HepG2 (cell line): ENCODE results near the gene IL1RAPL2. TPM values are rescaled to one million over a fixed set of nuclear protein-coding genes. Genes with fewer than 3 reads are reported as not detected.
A peak's percentile ranks its signal among the peaks of the same experiment; 100 is the strongest.

Experiments
- ATAD3A ChIP-seq: sonication (generic); formaldehyde crosslinking; IDR thresholded peaks from 2 replicates; pipeline ENCODE4 v1.4.0; 2020; ENCODE audit warnings: missing genetic modification reagents
- BRD4 ChIP-seq: sonication (generic); formaldehyde crosslinking; IDR thresholded peaks from 2 replicates; pipeline ENCODE4 v1.4.0; 2020; ENCODE audit warnings: missing genetic modification reagents
- CTCF ChIP-seq: sonication (generic); formaldehyde crosslinking; IDR thresholded peaks from 2 replicates; pipeline ENCODE4 v1.5.0; 2020; ENCODE audit warnings: mild to moderate bottlenecking, missing genetic modification reagents, moderate library complexity
- DNMT1 ChIP-seq: sonication (generic); formaldehyde crosslinking; IDR thresholded peaks from 2 replicates; pipeline ENCODE4 v1.5.1; 2020; ENCODE audit warnings: mild to moderate bottlenecking, missing genetic modification reagents
- FOXA1 ChIP-seq, 2 experiments: fragments of 450-650 bp in 1 of 2; sonication (generic) in 1 of 2; formaldehyde crosslinking in 1 of 2; IDR thresholded peaks; 2 replicates each; pipeline versions ENCODE4 v1.4.0 to v1.6.1; 2016 to 2020; ENCODE audit warnings: missing genetic modification reagents in 1 of 2
- HNF4G ChIP-seq, 2 experiments: sonication (generic) in 1 of 2; formaldehyde crosslinking in 1 of 2; IDR thresholded peaks; 2 replicates each; pipeline versions ENCODE4 v1.4.0 to v1.6.1; 2011 to 2020; ENCODE audit warnings: borderline replicate concordance in 2 of 2, low read depth in 2 of 2, mild to moderate bottlenecking in 2 of 2, low read length in 1 of 2, missing genetic modification reagents in 1 of 2, moderate library complexity in 1 of 2
- HNRNPH1 ChIP-seq: fragments of 200-400 bp; formaldehyde crosslinking; optimal IDR thresholded peaks from 2 replicates; pipeline ENCODE3; 2017; ENCODE audit warnings: mild to moderate bottlenecking, low read depth, low read length
- HOXA7 ChIP-seq: sonication (generic); formaldehyde crosslinking; IDR thresholded peaks from 2 replicates; pipeline ENCODE4 v1.8.1; 2022; ENCODE audit warnings: mild to moderate bottlenecking, missing genetic modification reagents, moderate library complexity
- KAT7 ChIP-seq: IDR thresholded peaks from 2 replicates; pipeline ENCODE4 v1.6.1; 2018; ENCODE audit warnings: borderline replicate concordance, missing compliant biosample characterization
- KDM2A ChIP-seq: sonication (generic); formaldehyde crosslinking; IDR thresholded peaks from 2 replicates; pipeline ENCODE4 v1.4.0; 2020; ENCODE audit warnings: low read depth, missing genetic modification reagents, borderline replicate concordance
- MAF1 ChIP-seq: sonication (generic); formaldehyde crosslinking; IDR thresholded peaks from 2 replicates; pipeline ENCODE4 v1.5.0; 2020; ENCODE audit warnings: missing genetic modification reagents, borderline replicate concordance
- MTF1 ChIP-seq: sonication (generic); formaldehyde crosslinking; IDR thresholded peaks from 2 replicates; pipeline ENCODE4 v1.5.0; 2020; ENCODE audit warnings: missing genetic modification reagents
- NCOR1 ChIP-seq: fragments of 200-600 bp; sonication (generic); IDR thresholded peaks from 2 replicates; pipeline ENCODE4 v1.7.0; 2017; ENCODE audit warnings: antibody characterized with exemption, low read length, borderline replicate concordance
- PCBP2 ChIP-seq: fragments of 200-400 bp; formaldehyde crosslinking; optimal IDR thresholded peaks from 2 replicates; pipeline ENCODE3; 2018; ENCODE audit warnings: low read length, low read depth; ENCODE audit not compliant: poor library complexity, severe bottlenecking
- PREB ChIP-seq: sonication (generic); formaldehyde crosslinking; IDR thresholded peaks from 2 replicates; pipeline ENCODE4 v1.4.0; 2020; ENCODE audit warnings: missing genetic modification reagents
- RAD21 ChIP-seq: fragments of 450-650 bp; formaldehyde crosslinking; IDR thresholded peaks from 2 replicates; pipeline ENCODE4 v1.5.0; 2020; ENCODE audit warnings: mild to moderate bottlenecking
- TGIF2 ChIP-seq: IDR thresholded peaks from 2 replicates; pipeline ENCODE4 v1.6.1; 2016; ENCODE audit warnings: control low read depth, missing compliant biosample characterization
- TRIM24 ChIP-seq: sonication (generic); formaldehyde crosslinking; IDR thresholded peaks from 2 replicates; pipeline ENCODE4 v1.8.0; 2022; ENCODE audit warnings: mild to moderate bottlenecking, missing genetic modification reagents
- ZFP1 ChIP-seq: IDR thresholded peaks from 2 replicates; pipeline ENCODE4 v1.6.1; 2016
- ZKSCAN1 ChIP-seq: fragments of 150-350 bp; IDR thresholded peaks from 2 replicates; pipeline ENCODE4 v1.6.1; 2014; ENCODE audit warnings: low read length
- ZNF264 ChIP-seq: sonication (generic); formaldehyde crosslinking; IDR thresholded peaks from 2 replicates; pipeline ENCODE4 v1.4.0; 2020; ENCODE audit warnings: missing genetic modification reagents
- ZNF614 ChIP-seq: IDR thresholded peaks from 2 replicates; pipeline ENCODE4 v1.6.1; 2018; ENCODE audit warnings: missing biosample characterization, missing genetic modification reagents, inconsistent platforms, borderline replicate concordance
- ZNF713 ChIP-seq: sonication (generic); formaldehyde crosslinking; IDR thresholded peaks from 2 replicates; pipeline ENCODE4 v1.4.0; 2020; ENCODE audit warnings: mild to moderate bottlenecking, missing genetic modification reagents
- ZNF724P ChIP-seq: sonication (generic); formaldehyde crosslinking; IDR thresholded peaks from 2 replicates; pipeline ENCODE4 v1.8.0; 2022; ENCODE audit warnings: missing genetic modification reagents, borderline replicate concordance
- polyA plus RNA-seq, 8 experiments: library from polyadenylated mRNA; depleted of rRNA in 3 of 8; stranded (reverse) in 7 of 8; unstranded in 1 of 8; fragments of >200 nt; fragmentation: Illumina TruSeq in 4 of 8; extraction: Trizol in 4 of 8; gene quantifications; 2 replicates each; pipeline versions ENCODE4 v1.2.1 to v1.2.3, GENCODE V29; 2011 to 2016; ENCODE audit warnings: low read depth in 4 of 8, missing spikeins in 1 of 8, mixed read lengths in 1 of 8; ENCODE audit not compliant: insufficient read depth in 1 of 8
- total RNA-seq, 5 experiments: library from RNA; depleted of rRNA; stranded (reverse); fragments of >200 nt; fragmentation: Illumina TruSeq; extraction: Trizol; gene quantifications; 2 replicates each; pipeline ENCODE4 v1.2.3, GENCODE V29; 2016; ENCODE audit warnings: low read depth in 1 of 5
- TF ChIP-seq, protein P1 (sequence below): sonication (generic); formaldehyde crosslinking; IDR thresholded peaks from 2 replicates; pipeline ENCODE4 v1.4.0; 2020; ENCODE audit warnings: missing genetic modification reagents, borderline replicate concordance
- TF ChIP-seq, protein P2 (sequence below): sonication (generic); formaldehyde crosslinking; IDR thresholded peaks from 2 replicates; pipeline ENCODE4 v1.4.0; 2020; ENCODE audit warnings: missing genetic modification reagents, low read depth, mild to moderate bottlenecking, borderline replicate concordance

Gene IL1RAPL2
- total and polyA plus RNA-seq, 2 of the 13 experiments (the other 11 are each of a cell fraction or from before 2014, with no cell fraction given): not detected

- no peak for TF ChIP-seq PREB
- no peak for TF ChIP-seq BRD4 (CRISPR knock-in tag)
- TF ChIP-seq ZNF713: no peak
- no peak for TF ChIP-seq HNF4G (IDR thresholded peaks at IDR 0.05; ENCODE audit: borderline replicate concordance, low read depth, low read length)
- TF ChIP-seq HNF4G (CRISPR knock-in tag; IDR thresholded peaks at IDR 0.05; ENCODE audit: borderline replicate concordance, low read depth): no peak
- TF ChIP-seq ZNF724P (CRISPR knock-in tag): no peak
- TF ChIP-seq ZNF614 (CRISPR knock-in tag): no peak
- no peak for TF ChIP-seq TRIM24 (CRISPR knock-in tag)
- TF ChIP-seq KAT7 (CRISPR knock-in tag): no peak
- no peak for TF ChIP-seq ZNF264 (CRISPR knock-in tag)
- TF ChIP-seq CTCF (CRISPR knock-in tag): peak; percentile 91
- TF ChIP-seq NCOR1: no peak
- TF ChIP-seq RAD21 (CRISPR knock-in tag): no peak; the same call in 1 of the 2 replicates
- TF ChIP-seq HNRNPH1: no peak
- TF ChIP-seq ZKSCAN1: no peak
- TF ChIP-seq MAF1 (CRISPR knock-in tag): no peak
- no peak for TF ChIP-seq MTF1
- TF ChIP-seq HOXA7 (CRISPR knock-in tag): no peak
- TF ChIP-seq, protein P1, sequence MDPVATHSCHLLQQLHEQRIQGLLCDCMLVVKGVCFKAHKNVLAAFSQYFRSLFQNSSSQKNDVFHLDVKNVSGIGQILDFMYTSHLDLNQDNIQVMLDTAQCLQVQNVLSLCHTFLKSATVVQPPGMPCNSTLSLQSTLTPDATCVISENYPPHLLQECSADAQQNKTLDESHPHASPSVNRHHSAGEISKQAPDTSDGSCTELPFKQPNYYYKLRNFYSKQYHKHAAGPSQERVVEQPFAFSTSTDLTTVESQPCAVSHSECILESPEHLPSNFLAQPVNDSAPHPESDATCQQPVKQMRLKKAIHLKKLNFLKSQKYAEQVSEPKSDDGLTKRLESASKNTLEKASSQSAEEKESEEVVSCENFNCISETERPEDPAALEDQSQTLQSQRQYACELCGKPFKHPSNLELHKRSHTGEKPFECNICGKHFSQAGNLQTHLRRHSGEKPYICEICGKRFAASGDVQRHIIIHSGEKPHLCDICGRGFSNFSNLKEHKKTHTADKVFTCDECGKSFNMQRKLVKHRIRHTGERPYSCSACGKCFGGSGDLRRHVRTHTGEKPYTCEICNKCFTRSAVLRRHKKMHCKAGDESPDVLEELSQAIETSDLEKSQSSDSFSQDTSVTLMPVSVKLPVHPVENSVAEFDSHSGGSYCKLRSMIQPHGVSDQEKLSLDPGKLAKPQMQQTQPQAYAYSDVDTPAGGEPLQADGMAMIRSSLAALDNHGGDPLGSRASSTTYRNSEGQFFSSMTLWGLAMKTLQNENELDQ (CRISPR knock-in tag): no peak
- TF ChIP-seq KDM2A (CRISPR knock-in tag): peak; percentile 35; the same call in 1 of the 2 replicates
- no peak for TF ChIP-seq PCBP2
- no peak for TF ChIP-seq TGIF2 (CRISPR knock-in tag)
- TF ChIP-seq, protein P2, sequence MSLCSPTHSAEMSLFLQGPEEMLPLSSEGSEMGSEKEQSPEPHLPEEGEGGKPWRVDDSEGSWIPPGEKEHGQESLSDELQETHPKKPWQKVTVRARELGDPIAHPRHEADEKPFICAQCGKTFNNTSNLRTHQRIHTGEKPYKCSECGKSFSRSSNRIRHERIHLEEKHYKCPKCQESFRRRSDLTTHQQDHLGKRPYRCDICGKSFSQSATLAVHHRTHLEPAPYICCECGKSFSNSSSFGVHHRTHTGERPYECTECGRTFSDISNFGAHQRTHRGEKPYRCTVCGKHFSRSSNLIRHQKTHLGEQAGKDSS: peak; percentile 80; the same call in 1 of the 2 replicates
- TF ChIP-seq FOXA1 (IDR thresholded peaks at IDR 0.05): no peak
- TF ChIP-seq FOXA1 (CRISPR knock-in tag; IDR thresholded peaks at IDR 0.05): peak; percentile 26; the same call in 1 of the 2 replicates
- TF ChIP-seq ZFP1 (CRISPR knock-in tag): no peak
- TF ChIP-seq DNMT1 (CRISPR knock-in tag): no peak
- no peak for TF ChIP-seq ATAD3A
These were observed 356.2 kb downstream of the IL1RAPL2 start (continued) for GRCh38 chrX:104922206-104922621.
